NCI-H2227 (cell line): Measurements from ENCODE around the gene SNX18.
"Not testable (repeated sequence)": the region's sequence is repeated elsewhere in the genome, so short reads cannot be mapped to it uniquely, and the experiment has no call there.

Experiments used
- DNase-seq: peaks from one replicate; lab custom pipeline; 2025; ENCODE audit not compliant: unreplicated experiment; lab: John Stamatoyannopoulos, UW

Gene SNX18

GRCh38 chr5:54519509-54519876 is 1.9 kb downstream of the SNX18 start:
- no peak for DNase-seq

- no peak for DNase-seq
These were observed 2.9 kb downstream of the SNX18 start for GRCh38 chr5:54520438-54520846.

- DNase-seq, result no peak
These were observed 3.4 kb downstream of the SNX18 start for GRCh38 chr5:54520940-54521339.

GRCh38 chr5:54521856-54522479 is 4.4 kb downstream of the SNX18 start:
- DNase-seq, result no peak

- no peak for DNase-seq
These were observed 6.0 kb downstream of the SNX18 start for GRCh38 chr5:54523534-54523933.

- DNase-seq, result no peak
These were observed 6.5 kb downstream of the SNX18 start for GRCh38 chr5:54524082-54524481.

GRCh38 chr5:54524704-54525103 is 7.1 kb downstream of the SNX18 start:
- no peak for DNase-seq

GRCh38 chr5:54525261-54525660 is 7.7 kb downstream of the SNX18 start:
- no peak for DNase-seq

GRCh38 chr5:54525692-54526091 is 8.1 kb downstream of the SNX18 start:
- no peak for DNase-seq

GRCh38 chr5:54526604-54527288 is 9.2 kb downstream of the SNX18 start:
- DNase-seq, result no peak

- no peak for DNase-seq
These were observed 11.2 kb downstream of the SNX18 start for GRCh38 chr5:54528633-54529209.

- no peak for DNase-seq
These were observed 12.0 kb downstream of the SNX18 start for GRCh38 chr5:54529565-54529964.

GRCh38 chr5:54531546-54531945 is 14.0 kb downstream of the SNX18 start:
- DNase-seq, result no peak

GRCh38 chr5:54533541-54534190 is 16.1 kb downstream of the SNX18 start:
- DNase-seq, result no peak

GRCh38 chr5:54534191-54535004 is 16.8 kb downstream of the SNX18 start:
- DNase-seq, result no peak

GRCh38 chr5:54535149-54535844 is 17.7 kb downstream of the SNX18 start:
- DNase-seq, result no peak

GRCh38 chr5:54536375-54536774 is 18.8 kb downstream of the SNX18 start:
- DNase-seq, result not testable (repeated sequence)

- DNase-seq, result not testable (repeated sequence)
These were observed 19.3 kb downstream of the SNX18 start for GRCh38 chr5:54536861-54537260.

GRCh38 chr5:54537725-54538124 is 20.2 kb downstream of the SNX18 start:
- DNase-seq, result no peak

GRCh38 chr5:54538156-54538555 is 20.6 kb downstream of the SNX18 start:
- DNase-seq, result no peak

- DNase-seq, result no peak
These were observed 21.4 kb downstream of the SNX18 start for GRCh38 chr5:54539001-54539400.
